GM12875 (cell line): Measurements from ENCODE around the gene DNAAF5.

Experiments used
- H3K4me3 ChIP-seq: one replicate; pipeline ENCODE4 v1.5.1; 2011; ENCODE audit warnings: low read depth, low read length, control low read depth
- TF ChIP-seq, protein P1 (sequence below): IDR thresholded peaks from 2 replicates; pipeline ENCODE4 v1.5.1; 2011; ENCODE audit warnings: low read depth, mild to moderate bottlenecking, control low read depth, inconsistent platforms, low read length, moderate library complexity, borderline replicate concordance; ENCODE audit not compliant: insufficient read depth

Gene DNAAF5

DNA sequence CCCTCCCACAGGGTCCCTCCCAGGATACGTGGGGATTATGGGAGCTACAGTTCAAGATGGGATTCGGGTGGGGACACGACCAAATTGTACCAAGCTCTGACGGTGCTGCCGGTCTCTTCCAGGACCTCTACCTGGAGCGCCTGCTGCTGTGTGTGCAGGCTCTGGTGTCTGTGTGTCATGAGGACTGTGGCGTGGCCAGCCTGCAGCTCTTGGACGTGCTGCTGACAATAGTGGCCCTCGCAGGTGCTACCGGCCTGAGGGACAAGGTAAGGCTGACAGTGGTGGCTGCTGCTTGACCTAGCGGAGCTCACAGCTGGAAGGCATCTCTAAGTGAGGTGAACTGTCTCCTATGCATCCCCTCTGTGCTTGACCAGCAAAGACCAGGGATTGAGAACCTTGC is 35.1 kb downstream of the DNAAF5 start:
- TF ChIP-seq, protein P1, sequence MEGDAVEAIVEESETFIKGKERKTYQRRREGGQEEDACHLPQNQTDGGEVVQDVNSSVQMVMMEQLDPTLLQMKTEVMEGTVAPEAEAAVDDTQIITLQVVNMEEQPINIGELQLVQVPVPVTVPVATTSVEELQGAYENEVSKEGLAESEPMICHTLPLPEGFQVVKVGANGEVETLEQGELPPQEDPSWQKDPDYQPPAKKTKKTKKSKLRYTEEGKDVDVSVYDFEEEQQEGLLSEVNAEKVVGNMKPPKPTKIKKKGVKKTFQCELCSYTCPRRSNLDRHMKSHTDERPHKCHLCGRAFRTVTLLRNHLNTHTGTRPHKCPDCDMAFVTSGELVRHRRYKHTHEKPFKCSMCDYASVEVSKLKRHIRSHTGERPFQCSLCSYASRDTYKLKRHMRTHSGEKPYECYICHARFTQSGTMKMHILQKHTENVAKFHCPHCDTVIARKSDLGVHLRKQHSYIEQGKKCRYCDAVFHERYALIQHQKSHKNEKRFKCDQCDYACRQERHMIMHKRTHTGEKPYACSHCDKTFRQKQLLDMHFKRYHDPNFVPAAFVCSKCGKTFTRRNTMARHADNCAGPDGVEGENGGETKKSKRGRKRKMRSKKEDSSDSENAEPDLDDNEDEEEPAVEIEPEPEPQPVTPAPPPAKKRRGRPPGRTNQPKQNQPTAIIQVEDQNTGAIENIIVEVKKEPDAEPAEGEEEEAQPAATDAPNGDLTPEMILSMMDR = no peak
- no peak overlapping the region for H3K4me3 ChIP-seq

GRCh38 chr7:762885-763284 is 36.4 kb downstream of the DNAAF5 start:
- no peak overlapping the region for H3K4me3 ChIP-seq
- TF ChIP-seq, protein P1 = no peak

DNA sequence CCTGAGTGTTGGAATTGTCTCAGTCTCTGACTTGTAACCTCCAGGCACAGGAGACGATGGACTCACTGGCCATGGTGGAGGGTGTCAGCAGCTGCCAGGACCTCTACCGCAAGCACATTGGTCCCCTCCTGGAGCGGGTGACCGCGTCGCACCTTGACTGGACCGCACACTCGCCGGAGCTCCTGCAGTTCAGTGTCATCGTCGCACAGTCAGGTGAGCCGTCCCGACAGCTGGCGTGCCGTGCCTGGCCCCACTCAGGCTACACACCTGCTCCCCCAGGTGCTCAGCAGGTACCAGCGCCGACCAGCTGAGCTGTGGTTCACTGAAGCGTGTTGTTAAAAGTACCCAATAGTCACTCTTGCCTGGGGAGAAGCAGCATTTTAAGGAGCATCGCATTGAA is 37.3 kb downstream of the DNAAF5 start:
- H3K4me3 ChIP-seq = no peak overlapping the region
- TF ChIP-seq, protein P1 = no peak

- H3K4me3 ChIP-seq = no peak overlapping the region
- TF ChIP-seq, protein P1 = no peak
Measured at GRCh38 chr7:765383-765782, 38.9 kb downstream of the DNAAF5 start.

DNA sequence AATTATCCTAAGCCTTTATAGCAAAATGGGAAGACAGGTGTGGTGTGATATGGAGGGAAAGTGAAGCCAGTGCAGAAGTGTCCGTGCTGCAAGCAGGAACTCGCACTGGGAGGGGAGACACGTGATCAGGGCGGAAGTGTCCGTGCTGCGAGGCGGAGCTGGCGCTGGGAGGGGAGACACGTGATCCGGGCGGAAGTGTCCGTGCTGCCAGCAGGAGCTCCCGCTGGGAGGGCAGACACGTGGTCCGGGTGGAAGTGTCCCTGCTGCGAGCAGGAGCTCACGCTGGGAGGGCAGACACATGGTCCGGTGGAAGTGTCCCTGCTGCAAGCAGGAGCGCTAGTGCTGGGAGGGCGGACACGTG is 41.1 kb downstream of the DNAAF5 start:
- H3K4me3 ChIP-seq = no peak overlapping the region
- TF ChIP-seq, protein P1 = no peak

- no peak overlapping the region for H3K4me3 ChIP-seq
- TF ChIP-seq, protein P1 = no peak
Measured at GRCh38 chr7:767941-768731, 41.6 kb downstream of the DNAAF5 start.

GRCh38 chr7:768881-769504 is 42.5 kb downstream of the DNAAF5 start:
- TF ChIP-seq, protein P1 = no peak
- H3K4me3 ChIP-seq = no peak overlapping the region
